Measurements from ENCODE around the gene HDAC7.
A peak's percentile ranks its signal among the peaks of the same experiment; 100 is the strongest.

The HDAC7 gene

GRCh38 chr12:47745485-47746041 lies 74.1 kb downstream of the HDAC7 start:
- no peak for DNase-seq (ENCODE audit: extremely low spot score)
- CTCF ChIA-PET, result interaction anchor here (6.3 kb wide), 1 partner anchor 23 kb away, joined by 85 read pairs; no protein-coding TSS in a partner anchor
- TF ChIP-seq NFRKB (IDR thresholded peaks at IDR 0.05), result no peak
- TF ChIP-seq HDGF (IDR thresholded peaks at IDR 0.05; ENCODE audit: borderline replicate concordance), result no peak
- TF ChIP-seq ZNF384 (IDR thresholded peaks at IDR 0.05), result no peak
- TF ChIP-seq L3MBTL2 (conservative IDR thresholded peaks at IDR 0.05), result no peak
- no peak for TF ChIP-seq TARDBP (IDR thresholded peaks at IDR 0.05)
- no peak for TF ChIP-seq FOXM1 (IDR thresholded peaks at IDR 0.05; ENCODE audit: borderline replicate concordance)
- no peak for TF ChIP-seq BHLHE40 (IDR thresholded peaks at IDR 0.05; ENCODE audit: borderline replicate concordance)
- no peak for TF ChIP-seq ARNT (IDR thresholded peaks at IDR 0.05)
- no peak for TF ChIP-seq FOXK2 (IDR thresholded peaks at IDR 0.05)
- TF ChIP-seq FOXA1 (IDR thresholded peaks at IDR 0.05), result no peak
- no peak for TF ChIP-seq CTBP1 (IDR thresholded peaks at IDR 0.05; ENCODE audit: borderline replicate concordance)
- no peak for TF ChIP-seq LEF1 (IDR thresholded peaks at IDR 0.05; ENCODE audit: borderline replicate concordance)
- POLR2A ChIA-PET, result interaction anchor here (0.8 kb wide), 1 partner anchor 24 kb away, joined by 3 read pairs; no protein-coding TSS in a partner anchor

GRCh38 chr12:47744778-47745436 lies 74.8 kb downstream of the HDAC7 start:
- POLR2A ChIA-PET, result interaction anchor here (0.8 to 1.1 kb wide), 3 partner anchors 23 to 94 kb away, joined by 3 to 4 read pairs (median 3); no protein-coding TSS in a partner anchor
- no peak for TF ChIP-seq BHLHE40 (IDR thresholded peaks at IDR 0.05; ENCODE audit: borderline replicate concordance)
- no peak for TF ChIP-seq L3MBTL2 (conservative IDR thresholded peaks at IDR 0.05)
- no peak for TF ChIP-seq TARDBP (IDR thresholded peaks at IDR 0.05)
- no peak for DNase-seq (ENCODE audit: extremely low spot score)
- CTCF ChIA-PET, result interaction anchor here (1.0 to 6.3 kb wide), 9 partner anchors 9 to 93 kb away, joined by 3 to 85 read pairs (median 6); partner anchors contain the start of gene SLC48A1

- ChIA-PET CTCF (interaction anchor here (1.0 to 6.3 kb wide), 10 partner anchors 10 to 94 kb away, joined by 3 to 85 read pairs (median 6); partner anchors contain the start of gene SLC48A1), POLR2A (interaction anchor here (0.8 to 1.6 kb wide), 6 partner anchors 11 to 94 kb away, joined by 3 to 6 read pairs (median 4); no protein-coding TSS in a partner anchor)
- TF ChIP-seq BHLHE40 (IDR thresholded peaks at IDR 0.05; ENCODE audit: borderline replicate concordance) (no peak), L3MBTL2 (conservative IDR thresholded peaks at IDR 0.05) (no peak)
- peak; percentile 42 for DNase-seq (ENCODE audit: extremely low spot score)
These were observed 75.6 kb downstream of the HDAC7 start for GRCh38 chr12:47744005-47744651.

- CTCF ChIA-PET, result interaction anchor here (0.9 to 6.3 kb wide), 15 partner anchors 9 to 98 kb away, joined by 3 to 85 read pairs (median 8); partner anchors contain the start of genes ENDOU, RAPGEF3 and SLC48A1
- DNase-seq (ENCODE audit: extremely low spot score), result no peak
- TF ChIP-seq SUZ12 (IDR thresholded peaks at IDR 0.05), result no peak
- POLR2A ChIA-PET, result interaction anchor here (0.8 to 1.6 kb wide), 4 partner anchors 12 to 89 kb away, joined by 3 to 6 read pairs (median 4); no protein-coding TSS in a partner anchor
These were observed 76.3 kb downstream of the HDAC7 start for GRCh38 chr12:47743311-47743860.

- DNase-seq (ENCODE audit: extremely low spot score), result peak; percentile 66
These were observed 77.4 kb downstream of the HDAC7 start for GRCh38 chr12:47742253-47742825.

GRCh38 chr12:47741340-47741703 lies 78.4 kb downstream of the HDAC7 start:
- ChIA-PET POLR2A (interaction anchor here (0.9 kb wide), 1 partner anchor 35 kb away, joined by 3 read pairs; the partner anchor contains the start of gene RPAP3), CTCF (interaction anchor here (0.6 to 6.3 kb wide), 16 partner anchors 8 to 105 kb away, joined by 3 to 85 read pairs (median 6); partner anchors contain the start of genes ENDOU, RAPGEF3 and RPAP3)
- TF ChIP-seq TARDBP (IDR thresholded peaks at IDR 0.05) (no peak), ARNT (IDR thresholded peaks at IDR 0.05) (no peak), LEF1 (IDR thresholded peaks at IDR 0.05; ENCODE audit: borderline replicate concordance) (no peak), SP1 (IDR thresholded peaks at IDR 0.05) (no peak), CTBP1 (IDR thresholded peaks at IDR 0.05; ENCODE audit: borderline replicate concordance) (no peak)
- DNase-seq (ENCODE audit: extremely low spot score), result no peak

More at GRCh38 chr12:47742253-47742825, 77.4 kb downstream of the HDAC7 start:
- ChIA-PET CTCF (interaction anchor here (0.7 to 6.3 kb wide), 15 partner anchors 9 to 104 kb away, joined by 3 to 85 read pairs (median 8); partner anchors contain the start of genes ENDOU, RAPGEF3 and RPAP3), POLR2A (interaction anchor here (1.3 to 1.6 kb wide), 2 partner anchors 13 to 28 kb away, joined by 3 to 5 read pairs; no protein-coding TSS in a partner anchor)
- TF ChIP-seq ZNF384 (IDR thresholded peaks at IDR 0.05) (no peak), TARDBP (IDR thresholded peaks at IDR 0.05) (no peak), ARNT (IDR thresholded peaks at IDR 0.05) (no peak), PKNOX1 (IDR thresholded peaks at IDR 0.05) (no peak), BHLHE40 (IDR thresholded peaks at IDR 0.05; ENCODE audit: borderline replicate concordance) (no peak), FOXK2 (IDR thresholded peaks at IDR 0.05) (no peak), L3MBTL2 (conservative IDR thresholded peaks at IDR 0.05) (no peak)
